ENCODE results near the gene TNFRSF4. TPM values are rescaled to one million over a fixed set of nuclear protein-coding genes. Genes with fewer than 3 reads are reported as not detected.

The TNFRSF4 gene
- total RNA-seq, 4 donors from 2014 or later = 0.69 to 1.4 TPM; not detected in 2

GRCh38 chr1:1212780-1213344 is 1.1 kb downstream of the TNFRSF4 start:
- no peak for TF ChIP-seq POLR2A (IDR thresholded peaks at IDR 0.05)
- no peak for TF ChIP-seq CTCF (IDR thresholded peaks at IDR 0.05)
- intact Hi-C loops (cut with DNase I; ENCODE audit: low total_unique reads) = no loop called here
- no peak for DNase-seq (ENCODE audit: low spot score in 2 of 2)
- WGBS, 2 donors = 33 to 51% methylated on average over 2 to 16 of the region's 24 CpGs
- no peak overlapping the region for H3K4me3 ChIP-seq (ENCODE audit: low read depth, poor library complexity, severe bottlenecking)

- TF ChIP-seq POLR2A (IDR thresholded peaks at IDR 0.05) = no peak
- TF ChIP-seq CTCF (IDR thresholded peaks at IDR 0.05) = no peak
- DNase-seq (ENCODE audit: low spot score in 2 of 2) = no peak
- H3K4me3 ChIP-seq (ENCODE audit: low read depth, poor library complexity, severe bottlenecking) = no peak overlapping the region
- 83 to 84% methylated on average over 19 to 25 of the region's 28 CpGs for WGBS, 2 donors
- intact Hi-C loops (cut with DNase I; ENCODE audit: low total_unique reads) = no loop called here
Measured at GRCh38 chr1:1211541-1212441, 2.2 kb downstream of the TNFRSF4 start.

GRCh38 chr1:1210726-1211540 is 3.0 kb downstream of the TNFRSF4 start:
- 85 to 93% methylated on average over 21 to 31 of the region's 31 CpGs for WGBS, 2 donors
- DNase-seq (ENCODE audit: low spot score in 2 of 2) = no peak
- no peak overlapping the region for H3K4me3 ChIP-seq (ENCODE audit: low read depth, poor library complexity, severe bottlenecking)
- TF ChIP-seq CTCF (IDR thresholded peaks at IDR 0.05) (no peak), POLR2A (IDR thresholded peaks at IDR 0.05) (no peak)
- intact Hi-C loops (cut with DNase I; ENCODE audit: low total_unique reads) = no loop called here

- intact Hi-C loops (cut with DNase I; ENCODE audit: low total_unique reads) = no loop called here
- no peak overlapping the region for H3K4me3 ChIP-seq (ENCODE audit: low read depth, poor library complexity, severe bottlenecking)
- TF ChIP-seq CTCF (IDR thresholded peaks at IDR 0.05) (no peak), POLR2A (IDR thresholded peaks at IDR 0.05) (no peak)
- no peak for DNase-seq (ENCODE audit: low spot score in 2 of 2)
- 49 to 50% methylated on average over 31 to 37 of the region's 38 CpGs for WGBS, 2 donors
Measured at GRCh38 chr1:1208713-1209433, 5.1 kb downstream of the TNFRSF4 start.

GRCh38 chr1:1207571-1207892 is 6.4 kb downstream of the TNFRSF4 start:
- DNase-seq (ENCODE audit: low spot score in 2 of 2) = no peak
- WGBS, 2 donors = 39 to 56% methylated on average over 9 of the region's 11 CpGs
- TF ChIP-seq POLR2A (IDR thresholded peaks at IDR 0.05) = no peak
- no peak for TF ChIP-seq CTCF (IDR thresholded peaks at IDR 0.05)
- intact Hi-C loops (cut with DNase I; ENCODE audit: low total_unique reads) = no loop called here
- no peak overlapping the region for H3K4me3 ChIP-seq (ENCODE audit: low read depth, poor library complexity, severe bottlenecking)

Measured in lower leg skin (tissue), 4 donors.